Mesodermal cell (in vitro differentiated cells): ENCODE results near the gene KAZN.

Experiments
- H3K27ac ChIP-seq: 2 replicates; pipeline ENCODE4 v1.7.0; 2013; ENCODE audit warnings: mild to moderate bottlenecking, low read depth, low read length, moderate library complexity; ENCODE audit not compliant: severe bottlenecking
- H3K36me3 ChIP-seq: 2 replicates; pipeline ENCODE4 v1.7.1; 2013; ENCODE audit warnings: mild to moderate bottlenecking, low read length, moderate library complexity; ENCODE audit not compliant: control insufficient read depth, insufficient read depth
- H3K4me1 ChIP-seq: one replicate; pipeline ENCODE4 v1.7.1; 2013; ENCODE audit warnings: mild to moderate bottlenecking, low read length; ENCODE audit not compliant: insufficient read depth, control insufficient read depth, poor library complexity, severe bottlenecking
- H3K4me3 ChIP-seq: 2 replicates; pipeline ENCODE4 v1.7.0; 2013; ENCODE audit warnings: low read length, control low read depth, mild to moderate bottlenecking; ENCODE audit not compliant: insufficient read depth, poor library complexity, severe bottlenecking; ENCODE audit errors: extremely low read depth
- H3K9me3 ChIP-seq: 2 replicates; pipeline ENCODE4 v1.7.1; 2013; ENCODE audit warnings: mild to moderate bottlenecking, low read length, moderate library complexity; ENCODE audit not compliant: control insufficient read depth
- WGBS, 2 experiments: methylation state at CpG; one replicate each; pipeline ENCODE4 v1.1.5; 2013; ENCODE audit warnings: missing lambda C conversion rate in 2 of 2; ENCODE audit not compliant: insufficient coverage in 2 of 2; 5-methylcytosine and 5-hydroxymethylcytosine counted together

Gene KAZN

DNA sequence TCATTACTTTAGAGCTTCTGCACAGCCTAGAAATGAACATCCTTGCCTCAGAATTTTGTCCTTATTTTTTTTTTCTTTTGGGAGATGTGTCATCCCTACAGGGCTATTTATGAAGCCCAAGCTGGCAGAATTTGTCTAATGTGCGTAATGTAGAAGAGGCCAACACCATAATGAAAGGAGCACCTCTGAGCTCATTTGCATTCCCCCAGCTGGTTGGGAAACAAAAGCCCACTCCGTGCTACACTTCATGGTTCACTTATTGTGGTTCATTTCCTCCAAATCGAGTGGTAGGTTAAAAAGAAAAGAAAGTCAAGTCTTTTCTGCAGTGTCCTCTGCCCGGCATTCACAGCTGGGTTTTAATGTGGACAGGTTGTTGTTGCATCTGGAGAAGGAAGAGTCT, 73.5 kb downstream of the KAZN start:
- Histone ChIP-seq H3K27ac (no peak overlapping the region), H3K4me3 (no peak overlapping the region), H3K4me1 (no peaks in the 10 kb centered on the region), H3K36me3 (no peaks in the 10 kb centered on the region), H3K9me3 (peaks cover 4% of the 10 kb centered on the region)
- 93 to 94% methylated on average over 3 to 4 of the region's 4 CpGs for WGBS, 2 experiments

DNA sequence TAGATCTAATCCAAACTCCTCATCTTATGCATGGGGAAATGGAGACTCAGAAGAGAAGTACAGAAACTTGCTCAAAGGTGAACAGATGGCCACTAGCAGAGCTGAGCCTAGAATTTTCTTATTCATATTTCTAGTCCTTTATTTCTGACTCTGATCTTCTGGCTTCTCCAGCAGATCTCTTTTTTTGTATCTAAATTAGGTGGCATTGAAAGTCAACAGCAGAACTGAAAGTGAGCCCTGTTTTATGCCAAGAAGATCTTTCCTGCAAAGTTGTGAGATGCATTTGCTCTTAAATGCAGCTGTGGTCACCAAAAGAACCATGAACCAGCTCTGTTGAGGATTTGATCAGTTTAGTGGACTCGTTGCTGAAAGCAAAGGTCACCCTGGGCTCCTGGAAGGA, 75.5 kb downstream of the KAZN start:
- WGBS, 2 experiments = 86 to 100% methylated on average over 1 of the region's 1 CpG
- Histone ChIP-seq H3K36me3 (no peaks in the 10 kb centered on the region), H3K4me1 (no peaks in the 10 kb centered on the region), H3K27ac (no peak overlapping the region), H3K9me3 (peaks cover 4% of the 10 kb centered on the region), H3K4me3 (no peak overlapping the region)

DNA sequence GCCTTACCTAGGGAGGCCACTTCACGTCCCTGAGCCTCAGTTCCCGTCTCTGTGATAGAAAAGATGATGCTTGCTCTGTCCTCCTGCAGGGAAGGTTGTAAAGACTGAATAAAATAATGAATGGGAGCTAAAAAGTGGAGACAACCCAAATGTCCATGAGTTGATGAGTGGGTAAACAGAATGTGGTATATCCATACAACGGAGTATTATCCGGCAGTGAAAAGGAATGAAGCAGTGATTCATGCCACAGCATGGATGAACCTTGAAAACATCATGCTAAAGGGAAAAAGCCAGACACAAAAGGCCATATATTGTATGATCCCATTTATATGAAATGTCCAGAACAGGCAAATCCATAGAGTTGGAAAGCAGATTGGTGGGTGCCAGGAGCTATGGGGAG, 77.9 kb downstream of the KAZN start:
- 83 to 94% methylated on average over 2 to 4 of the region's 4 CpGs for WGBS, 2 experiments
- no peaks in the 10 kb centered on the region for H3K36me3 ChIP-seq
- H3K9me3 ChIP-seq = peaks cover 4% of the 10 kb centered on the region

DNA sequence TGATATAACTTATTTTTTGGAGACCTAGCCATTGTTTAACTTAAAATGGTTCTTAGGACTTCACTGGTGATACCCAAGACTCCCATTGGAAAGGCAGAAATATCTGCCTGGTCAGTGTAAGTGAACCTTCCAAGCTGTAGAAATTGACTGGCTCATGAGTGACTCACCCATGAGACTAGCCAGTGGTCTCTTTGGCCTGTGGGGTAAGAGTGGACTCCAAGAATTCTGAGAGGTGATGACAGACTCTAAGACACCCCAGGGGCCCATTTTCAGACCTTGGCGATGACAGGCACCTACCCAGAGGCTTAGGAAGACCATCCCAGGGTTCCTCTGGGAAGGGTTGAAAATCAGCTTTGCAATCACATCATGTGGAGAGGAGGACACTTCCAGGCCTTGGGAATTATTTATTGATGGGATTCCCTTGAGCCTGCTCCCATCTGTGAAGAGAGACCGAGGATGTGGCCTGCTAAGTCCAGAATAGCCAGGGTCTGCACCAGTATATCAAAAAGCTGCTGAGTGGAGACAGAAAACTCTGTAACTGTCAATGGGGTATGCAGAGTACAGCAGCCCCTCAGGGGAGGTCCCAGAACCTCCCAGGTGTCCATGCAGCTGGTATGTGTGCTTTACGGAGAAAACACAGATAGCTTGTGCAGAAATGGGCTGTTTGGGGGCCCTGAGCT, 78.9 kb downstream of the KAZN start:
- Histone ChIP-seq H3K4me1 (no peaks in the 10 kb centered on the region), H3K4me3 (no peak overlapping the region), H3K9me3 (peaks cover 4% of the 10 kb centered on the region), H3K27ac (no peak overlapping the region), H3K36me3 (no peaks in the 10 kb centered on the region)
- 89 to 97% methylated on average over 3 of the region's 3 CpGs for WGBS, 2 experiments

More for the DNA sequence above, 77.9 kb downstream of the KAZN start:
- no peak overlapping the region for H3K4me3 ChIP-seq
- H3K4me1 ChIP-seq = no peaks in the 10 kb centered on the region
- H3K27ac ChIP-seq = no peak overlapping the region

DNA sequence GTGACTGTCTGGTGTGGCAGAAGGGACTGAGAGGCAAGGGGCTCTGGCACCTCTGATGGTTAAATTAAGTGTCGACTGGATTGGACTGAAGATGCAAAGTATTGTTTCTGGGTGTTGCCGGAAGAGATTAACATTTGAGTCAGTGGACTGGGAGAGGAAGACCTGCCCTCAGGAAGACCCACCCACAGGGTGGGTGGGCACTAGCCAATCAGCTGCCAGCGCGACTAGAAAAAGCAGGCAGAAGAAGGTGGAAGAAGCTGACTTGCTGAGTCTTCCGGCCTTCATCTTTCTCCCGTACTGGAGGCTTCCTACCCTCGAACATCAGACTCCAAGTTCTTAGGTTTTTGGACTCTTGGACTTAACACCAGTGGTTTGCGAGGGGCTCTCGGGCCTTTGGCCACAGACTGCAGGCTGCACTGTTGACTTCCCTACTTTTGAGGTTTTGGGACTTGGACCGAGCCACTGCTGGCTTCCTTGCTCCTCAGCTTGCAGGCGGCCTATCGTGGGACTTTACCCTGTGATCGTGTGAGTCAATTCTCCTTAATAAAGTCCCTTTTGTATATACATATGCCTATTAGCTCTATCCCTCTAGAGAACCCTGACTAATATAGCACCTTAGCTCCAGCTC, 79.6 kb downstream of the KAZN start:
- H3K27ac ChIP-seq = no peak overlapping the region
- peaks cover 4% of the 10 kb centered on the region for H3K9me3 ChIP-seq
- WGBS, 2 experiments = 85 to 88% methylated on average over 10 to 13 of the region's 13 CpGs
- no peaks in the 10 kb centered on the region for H3K4me1 ChIP-seq
- H3K36me3 ChIP-seq = no peaks in the 10 kb centered on the region
- H3K4me3 ChIP-seq = no peak overlapping the region

DNA sequence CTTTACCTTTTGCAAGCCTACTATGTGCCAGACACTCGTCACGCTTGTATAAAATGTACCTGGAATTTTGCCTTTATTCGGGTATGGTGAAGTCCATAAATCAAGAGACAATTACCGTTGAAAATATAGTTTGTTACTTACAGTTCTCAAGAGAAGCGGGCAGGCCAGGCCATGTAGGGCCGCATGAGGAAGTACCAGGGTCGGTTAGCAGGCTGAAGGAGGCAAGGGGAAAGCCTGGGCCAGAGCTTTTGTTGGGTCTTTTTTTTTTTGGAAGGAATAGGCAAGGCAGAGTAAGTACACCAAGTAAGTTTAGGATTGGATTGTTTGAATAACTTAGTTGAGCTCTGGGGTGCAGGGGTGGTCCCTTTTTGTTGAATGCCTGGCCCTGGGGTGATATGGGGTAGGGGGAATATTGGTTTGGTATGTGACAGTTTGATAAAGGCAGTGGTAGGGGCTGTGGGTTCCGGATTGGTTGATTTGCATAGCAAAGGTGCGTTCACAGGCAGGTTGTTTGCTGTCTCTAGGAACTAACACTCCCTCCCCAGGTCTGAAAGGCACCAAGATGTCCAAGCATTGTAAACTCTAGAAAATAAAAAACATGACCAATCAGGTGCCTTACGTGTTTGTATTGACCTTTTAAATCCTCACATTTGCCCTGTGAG, 80.7 kb downstream of the KAZN start:
- Histone ChIP-seq H3K9me3 (peaks cover 4% of the 10 kb centered on the region), H3K4me3 (no peak overlapping the region), H3K36me3 (no peaks in the 10 kb centered on the region), H3K27ac (no peak overlapping the region), H3K4me1 (no peaks in the 10 kb centered on the region)
- WGBS, 2 experiments = 76 to 86% methylated on average over 4 to 9 of the region's 10 CpGs

DNA sequence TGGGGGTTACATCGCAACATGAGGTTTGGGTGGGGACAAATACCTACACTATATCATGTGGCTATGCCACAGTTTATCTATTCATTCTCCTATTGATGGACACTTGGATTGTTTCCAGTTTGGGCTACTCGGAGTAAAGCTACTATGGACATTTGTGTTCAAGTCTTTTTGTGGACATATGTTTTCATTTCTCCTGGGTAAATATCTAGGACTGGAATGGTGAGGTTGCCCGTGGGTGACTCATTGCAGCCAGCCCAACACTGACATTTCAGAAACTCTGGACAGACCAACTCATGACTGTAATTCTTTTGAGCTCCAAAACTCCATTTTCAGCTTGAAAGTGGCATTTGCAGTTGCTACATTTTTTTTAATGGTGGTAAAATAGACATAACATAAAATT, 82.7 kb downstream of the KAZN start:
- H3K36me3 ChIP-seq = no peaks in the 10 kb centered on the region
- 90 to 100% methylated on average over 2 of the region's 3 CpGs for WGBS, 2 experiments

DNA sequence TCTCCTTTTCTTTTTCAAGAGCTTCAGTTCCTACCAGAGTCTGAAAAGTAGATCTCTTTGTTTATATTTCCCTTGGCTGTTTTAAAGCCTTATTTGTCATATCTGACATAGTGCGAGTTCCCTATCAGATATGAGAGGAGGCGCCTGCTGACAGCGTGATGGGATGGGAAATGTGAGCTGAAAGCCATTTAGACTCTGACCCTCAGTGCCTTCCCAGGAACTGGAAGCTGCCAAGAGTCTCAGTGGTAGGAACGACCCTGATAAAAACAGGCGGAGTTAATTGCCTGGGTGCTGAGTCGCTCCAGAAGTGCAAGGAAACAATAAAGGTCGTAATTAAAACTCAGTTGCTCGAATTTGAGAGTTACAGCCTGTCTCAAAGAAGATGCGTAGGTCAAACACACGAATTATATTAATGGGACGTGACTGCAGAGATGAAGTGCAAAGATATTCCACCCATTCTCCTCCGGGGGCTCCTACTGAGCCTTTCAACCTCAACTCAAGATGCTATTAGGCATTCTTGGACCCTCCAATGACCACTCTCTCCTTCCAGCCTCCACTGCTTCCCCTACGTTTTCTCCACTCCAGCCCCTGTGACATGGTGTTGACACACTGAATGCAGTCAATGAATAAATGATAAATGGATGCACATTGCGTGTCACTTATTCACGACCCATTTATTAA, 84.6 kb downstream of the KAZN start:
- no peak overlapping the region for H3K4me3 ChIP-seq
- H3K36me3 ChIP-seq = no peaks in the 10 kb centered on the region
- no peaks in the 10 kb centered on the region for H3K4me1 ChIP-seq
- H3K27ac ChIP-seq = no peak overlapping the region
- WGBS, 2 experiments = 66 to 70% methylated on average over 10 to 12 of the region's 15 CpGs
- peaks cover 12% of the 10 kb centered on the region for H3K9me3 ChIP-seq

More for the DNA sequence above, 82.7 kb downstream of the KAZN start:
- Histone ChIP-seq H3K4me3 (no peak overlapping the region), H3K9me3 (peaks cover 12% of the 10 kb centered on the region), H3K4me1 (no peaks in the 10 kb centered on the region), H3K27ac (no peak overlapping the region)

DNA sequence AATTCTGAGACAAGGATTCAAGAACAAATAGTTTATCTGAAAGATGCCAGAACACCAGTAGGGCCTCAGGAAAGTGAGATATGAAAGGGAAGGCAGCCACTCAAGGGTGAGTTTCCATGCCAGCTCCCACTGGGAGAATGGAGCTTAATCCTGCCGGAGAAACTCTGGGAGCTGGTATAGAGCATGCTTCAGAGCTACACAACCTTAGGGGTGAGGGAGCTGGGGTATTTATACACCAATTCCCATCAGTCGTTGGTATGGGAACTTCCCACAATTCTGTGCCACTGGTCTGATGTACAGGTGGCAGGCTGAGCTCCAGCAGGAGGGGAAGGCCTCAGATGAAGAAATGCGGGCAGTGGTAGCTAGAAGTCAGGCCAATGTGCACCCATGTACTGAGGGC, 86.6 kb downstream of the KAZN start:
- Histone ChIP-seq H3K9me3 (peaks cover 12% of the 10 kb centered on the region), H3K4me3 (no peak overlapping the region), H3K27ac (no peak overlapping the region), H3K36me3 (no peaks in the 10 kb centered on the region), H3K4me1 (no peaks in the 10 kb centered on the region)
- 90 to 91% methylated on average over 2 to 3 of the region's 3 CpGs for WGBS, 2 experiments

DNA sequence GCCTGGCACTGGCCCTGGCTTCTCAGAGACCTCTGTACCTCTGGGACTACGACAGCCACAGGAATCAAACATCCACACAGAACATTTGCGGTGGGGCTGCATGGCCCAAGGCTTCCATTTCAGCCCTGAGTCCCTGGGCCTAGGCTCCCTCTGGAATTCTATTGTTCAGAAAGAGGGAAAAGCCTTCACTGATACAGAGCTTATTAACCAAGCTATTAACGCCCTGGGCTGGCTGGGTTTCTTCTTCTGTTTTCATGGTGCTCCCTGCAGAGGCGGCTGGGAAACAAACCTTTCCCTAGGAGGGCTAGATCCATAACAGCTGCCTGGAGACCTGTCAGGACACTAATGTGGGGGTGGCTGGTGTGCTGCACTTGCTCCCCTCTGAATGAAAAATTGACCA, 88.2 kb downstream of the KAZN start:
- H3K36me3 ChIP-seq = no peaks in the 10 kb centered on the region
- H3K4me1 ChIP-seq = no peaks in the 10 kb centered on the region
- 81% methylated on average over 3 of the region's 4 CpGs; no CpG with 5 or more reads in 1 of the 2 experiments for WGBS, 2 experiments
- peaks cover 12% of the 10 kb centered on the region for H3K9me3 ChIP-seq
- H3K27ac ChIP-seq = no peak overlapping the region
- H3K4me3 ChIP-seq = no peak overlapping the region
